Iris pigment epithelial cell (primary cell): ENCODE data around the gene CES3.
A peak's percentile ranks its signal among the peaks of the same experiment; 100 is the strongest.
"Not testable (repeated sequence)": the region's sequence is repeated elsewhere in the genome, so short reads cannot be mapped to it uniquely, and the experiment has no call there.

Experiments used
- DNase-seq: peaks from one replicate; pipeline ENCODE4 v3.0.0-alpha.2; 2011; ENCODE audit warnings: low read depth

The CES3 gene

GRCh38 chr16:66970775-66971720 lies 10.0 kb downstream of the CES3 start:
- peak; percentile 74 for DNase-seq

GRCh38 chr16:66972983-66973382 lies 11.9 kb downstream of the CES3 start:
- DNase-seq: no peak

- DNase-seq: no peak
Observed at GRCh38 chr16:66973716-66974115, 12.7 kb downstream of the CES3 start.

- DNase-seq: not testable (repeated sequence)
Observed at GRCh38 chr16:66974156-66974931, 13.3 kb downstream of the CES3 start.

- not testable (repeated sequence) for DNase-seq
Observed at GRCh38 chr16:66974932-66975246, 13.8 kb downstream of the CES3 start.

- no peak for DNase-seq
Observed at GRCh38 chr16:66975302-66975893, 14.3 kb downstream of the CES3 start.

GRCh38 chr16:66976746-66977145 lies 15.7 kb downstream of the CES3 start:
- DNase-seq: no peak

GRCh38 chr16:66977341-66978113 lies 16.5 kb downstream of the CES3 start:
- peak; percentile 76 for DNase-seq

- no peak for DNase-seq
Observed at GRCh38 chr16:66979011-66979717, 18.1 kb downstream of the CES3 start.

GRCh38 chr16:66983033-66983432 lies 22.0 kb downstream of the CES3 start:
- no peak for DNase-seq

GRCh38 chr16:66984892-66985311 lies 23.8 kb downstream of the CES3 start:
- DNase-seq: no peak

GRCh38 chr16:66986559-66986958 lies 25.5 kb downstream of the CES3 start:
- DNase-seq: no peak

- peak; percentile 71 for DNase-seq
Observed at GRCh38 chr16:66988197-66988788, 27.2 kb downstream of the CES3 start, which contains the start of gene CES4A. TSS of gene CES4A (plus strand) at chr16:66988589. CDS start at chr16:66988773, 184 bp downstream.

- no peak for DNase-seq
Observed at GRCh38 chr16:66991545-66992077, 30.5 kb downstream of the CES3 start.

- DNase-seq: not testable (repeated sequence)
Observed at GRCh38 chr16:66993558-66993957, 32.5 kb downstream of the CES3 start.

- DNase-seq: peak; percentile 92
Observed at GRCh38 chr16:66996324-66996982, 35.4 kb downstream of the CES3 start.

GRCh38 chr16:66996983-66997358 lies 35.9 kb downstream of the CES3 start:
- no peak for DNase-seq

- peak; percentile 41 for DNase-seq
Observed at GRCh38 chr16:67000384-67001351, 39.6 kb downstream of the CES3 start.

GRCh38 chr16:67001726-67002125 lies 40.7 kb downstream of the CES3 start:
- no peak for DNase-seq
